ENCODE measurements around the gene KCNQ1OT1.

The KCNQ1OT1 gene

DNA sequence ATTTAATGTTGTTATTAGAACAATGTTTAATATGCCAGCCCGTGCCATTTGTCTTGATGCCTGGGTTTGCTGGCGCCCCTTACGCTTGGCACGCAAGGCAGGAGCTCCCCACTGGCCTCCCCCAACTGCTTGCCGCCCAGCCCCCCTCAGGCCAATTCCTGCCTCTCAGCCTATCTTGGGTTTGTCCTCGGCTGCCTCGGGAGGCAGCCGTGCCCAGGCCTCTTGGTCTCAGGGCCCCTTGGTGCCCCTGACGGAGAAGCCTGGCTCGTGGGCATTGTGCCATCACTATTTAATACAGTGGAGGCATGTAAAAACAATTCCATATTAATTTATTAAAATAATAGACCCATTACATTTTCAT, 119.8 kb downstream of the KCNQ1OT1 start:
- no peak overlapping the region for H3K4me3 ChIP-seq
- TF ChIP-seq, protein P1, sequence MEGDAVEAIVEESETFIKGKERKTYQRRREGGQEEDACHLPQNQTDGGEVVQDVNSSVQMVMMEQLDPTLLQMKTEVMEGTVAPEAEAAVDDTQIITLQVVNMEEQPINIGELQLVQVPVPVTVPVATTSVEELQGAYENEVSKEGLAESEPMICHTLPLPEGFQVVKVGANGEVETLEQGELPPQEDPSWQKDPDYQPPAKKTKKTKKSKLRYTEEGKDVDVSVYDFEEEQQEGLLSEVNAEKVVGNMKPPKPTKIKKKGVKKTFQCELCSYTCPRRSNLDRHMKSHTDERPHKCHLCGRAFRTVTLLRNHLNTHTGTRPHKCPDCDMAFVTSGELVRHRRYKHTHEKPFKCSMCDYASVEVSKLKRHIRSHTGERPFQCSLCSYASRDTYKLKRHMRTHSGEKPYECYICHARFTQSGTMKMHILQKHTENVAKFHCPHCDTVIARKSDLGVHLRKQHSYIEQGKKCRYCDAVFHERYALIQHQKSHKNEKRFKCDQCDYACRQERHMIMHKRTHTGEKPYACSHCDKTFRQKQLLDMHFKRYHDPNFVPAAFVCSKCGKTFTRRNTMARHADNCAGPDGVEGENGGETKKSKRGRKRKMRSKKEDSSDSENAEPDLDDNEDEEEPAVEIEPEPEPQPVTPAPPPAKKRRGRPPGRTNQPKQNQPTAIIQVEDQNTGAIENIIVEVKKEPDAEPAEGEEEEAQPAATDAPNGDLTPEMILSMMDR (IDR thresholded peaks at IDR 0.05), result no peak
- no peak for DNase-seq (ENCODE audit: low spot score)
- no peak overlapping the region for H3K27ac ChIP-seq

DNA sequence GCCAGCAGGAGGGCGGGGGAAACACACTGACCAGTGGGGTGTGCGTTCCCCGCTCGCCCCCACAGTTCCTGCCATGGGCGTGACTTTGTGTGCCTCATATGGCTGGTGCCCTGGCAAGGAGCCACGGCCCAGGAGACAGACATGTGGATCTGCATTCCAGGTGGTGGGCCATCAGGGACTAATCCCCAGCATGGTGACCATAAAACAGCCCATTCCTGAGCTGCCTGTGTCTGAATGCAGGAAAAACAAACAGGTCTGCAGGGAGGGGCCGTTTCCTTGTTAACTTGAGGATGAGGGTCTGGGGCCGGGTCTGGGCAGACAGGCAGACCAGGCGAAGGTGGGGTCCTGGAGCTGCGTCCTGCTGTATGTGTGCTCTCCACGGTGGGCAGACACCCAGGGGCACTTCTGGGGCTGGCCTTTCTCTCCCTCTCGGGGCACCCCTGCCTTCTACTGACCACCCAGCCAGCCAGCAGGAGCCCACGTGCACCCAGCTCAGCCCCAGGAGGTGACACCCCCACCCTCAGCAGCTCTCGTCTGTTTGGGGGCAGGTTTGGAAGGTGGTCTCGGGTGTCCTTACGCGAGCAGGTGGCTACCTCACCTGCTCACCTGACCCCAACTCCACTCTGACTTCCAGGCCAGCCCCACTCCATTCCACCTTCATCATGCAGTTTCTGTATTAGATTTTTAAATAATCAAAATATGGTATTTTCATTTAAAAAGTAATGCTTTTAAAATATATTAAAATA, 120.3 kb downstream of the KCNQ1OT1 start:
- TF ChIP-seq, protein P1 (IDR thresholded peaks at IDR 0.05), result no peak
- no peak overlapping the region for H3K4me3 ChIP-seq
- H3K27ac ChIP-seq, result no peak overlapping the region
- peak; percentile 63 for DNase-seq (ENCODE audit: low spot score)

DNA sequence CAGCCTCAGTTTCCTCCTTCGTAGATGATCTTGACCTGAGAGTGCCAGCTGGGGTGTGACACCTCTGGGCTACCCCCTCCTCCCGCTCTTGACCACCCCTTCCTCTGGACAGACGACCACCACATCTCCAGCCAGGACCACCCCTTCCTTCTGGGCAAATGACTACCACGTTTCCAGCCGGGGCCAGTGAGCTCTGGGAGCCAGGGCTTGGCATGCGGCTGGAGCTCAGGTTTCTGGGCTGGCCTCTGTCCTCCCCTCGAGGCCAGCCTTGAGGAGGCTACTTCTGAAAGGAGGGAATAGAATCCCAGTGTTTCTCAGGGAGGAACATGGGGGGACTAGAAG, 120.9 kb downstream of the KCNQ1OT1 start:
- peak; percentile 57 for DNase-seq (ENCODE audit: low spot score)
- Histone ChIP-seq H3K4me3 (no peak overlapping the region), H3K27ac (no peak overlapping the region)
- TF ChIP-seq, protein P1 (IDR thresholded peaks at IDR 0.05), result no peak

DNA sequence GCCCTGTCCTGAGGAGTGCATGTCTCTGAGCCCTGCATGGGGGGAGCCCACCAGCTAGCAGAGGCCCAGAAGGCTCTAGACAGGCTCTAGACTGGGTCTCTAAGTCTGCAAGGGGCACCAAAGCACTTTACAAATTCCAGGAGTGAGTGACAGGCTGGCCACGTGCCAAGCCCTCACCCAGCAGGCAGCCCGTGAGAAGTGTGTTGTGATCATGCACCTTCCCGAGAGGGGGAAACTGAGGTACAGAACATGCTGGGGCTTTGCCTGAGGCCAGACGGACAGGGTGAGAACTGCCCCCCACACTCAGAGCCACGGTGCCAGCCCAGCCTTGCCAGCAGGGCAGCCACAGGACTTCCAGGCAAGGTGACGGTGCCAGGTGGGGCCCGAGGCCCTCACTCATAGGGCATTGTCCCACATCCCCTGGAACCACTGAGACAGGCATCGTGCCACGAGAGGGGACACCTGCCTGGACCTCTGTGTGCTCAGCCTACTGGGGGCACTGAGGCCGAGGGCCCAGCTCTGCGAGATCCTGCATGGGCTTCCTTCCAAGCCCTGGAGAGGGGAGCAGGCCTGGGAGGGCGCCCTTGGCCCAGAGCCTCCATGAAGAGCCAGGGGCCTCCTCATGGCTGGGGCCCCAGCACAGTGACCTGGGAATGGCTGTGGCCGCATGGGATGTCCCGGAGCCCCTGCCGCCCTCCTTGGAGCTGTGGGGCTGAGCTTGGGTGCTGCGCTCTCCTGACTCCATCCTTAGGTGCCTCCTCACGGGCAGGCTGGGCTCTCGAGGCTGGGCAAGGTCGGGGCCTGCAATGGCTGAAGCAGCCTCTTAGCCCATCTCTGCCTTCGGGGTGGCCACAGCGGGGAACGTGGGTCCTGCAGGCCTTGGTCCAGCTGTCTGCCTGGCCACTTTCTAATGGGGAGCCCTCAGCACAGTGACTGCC, 121.5 kb downstream of the KCNQ1OT1 start:
- TF ChIP-seq, protein P1 (IDR thresholded peaks at IDR 0.05), result no peak
- no peak overlapping the region for H3K4me3 ChIP-seq

DNA sequence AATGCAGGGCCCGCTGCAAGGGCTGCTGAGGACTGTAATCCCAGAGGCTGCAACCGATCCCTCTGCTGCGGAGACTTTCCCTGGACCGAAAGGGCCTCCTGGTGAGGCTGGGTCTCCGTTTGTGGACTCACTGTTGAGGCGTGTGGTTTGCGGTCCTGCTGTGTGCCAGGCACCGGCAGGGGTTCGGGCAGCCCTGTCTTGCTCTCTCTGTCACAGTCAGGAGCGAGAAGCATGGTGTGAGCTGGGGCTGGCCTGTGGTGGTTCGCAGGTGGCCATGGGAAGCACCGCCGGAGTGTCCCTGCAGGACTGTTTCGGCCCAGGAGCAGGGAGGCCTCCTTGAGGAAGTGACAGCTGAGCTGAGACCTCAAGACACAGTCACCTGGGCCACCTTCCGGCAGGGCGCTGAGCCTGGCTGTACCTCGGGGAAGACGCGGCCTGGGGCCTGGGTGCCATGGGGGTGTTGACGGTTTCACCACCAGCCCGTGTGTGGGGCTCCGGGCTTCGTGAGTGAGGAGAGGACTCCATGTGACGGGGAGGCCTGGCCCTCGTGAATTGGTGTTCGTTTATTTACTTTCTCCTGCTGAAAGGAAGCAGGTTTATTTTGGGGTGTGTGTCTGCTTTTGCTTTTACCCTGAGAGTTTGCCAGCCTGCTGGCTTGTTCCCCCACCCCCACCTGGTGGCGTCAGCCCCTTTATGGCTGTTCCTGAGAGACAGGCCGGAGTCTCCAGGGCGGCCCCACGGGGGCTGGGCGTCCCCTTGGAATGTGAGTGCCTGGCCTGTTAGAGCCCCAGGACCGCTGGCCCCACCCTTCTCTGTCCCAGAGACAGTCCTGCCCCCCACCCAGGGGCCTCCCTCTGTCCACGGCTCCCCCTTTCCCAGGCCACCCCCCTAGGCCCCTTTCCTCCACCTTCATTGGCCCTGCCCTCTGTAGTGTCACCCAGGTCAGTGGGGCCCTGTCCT, 122.5 kb downstream of the KCNQ1OT1 start:
- H3K27ac ChIP-seq, result no peak overlapping the region
- TF ChIP-seq, protein P1 (IDR thresholded peaks at IDR 0.05), result no peak
- DNase-seq (ENCODE audit: low spot score), result peak; percentile 65
- H3K4me3 ChIP-seq, result no peak overlapping the region

More for the DNA sequence above, 121.5 kb downstream of the KCNQ1OT1 start:
- no peak overlapping the region for H3K27ac ChIP-seq
- DNase-seq (ENCODE audit: low spot score), result peak; percentile 66

DNA sequence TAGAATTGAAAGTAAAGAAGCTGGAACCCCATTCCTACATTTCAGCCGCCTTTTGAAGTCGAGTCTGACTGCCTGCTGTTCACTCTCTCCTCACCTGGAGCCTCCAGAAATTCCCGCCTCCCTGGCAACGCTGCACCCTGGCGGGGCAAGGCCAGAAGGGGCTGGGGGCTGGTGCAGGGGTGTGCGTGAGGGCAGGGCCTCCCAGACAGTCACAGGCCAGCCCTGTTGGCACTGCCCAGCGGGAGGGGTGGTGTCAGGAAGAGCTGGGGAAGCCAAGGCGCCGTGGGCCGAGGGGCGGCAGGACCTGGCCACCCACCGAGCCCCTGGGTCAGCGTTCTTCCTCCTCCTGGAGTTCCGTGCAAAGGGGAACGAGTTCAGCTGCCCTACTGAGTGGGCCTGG, 123.2 kb downstream of the KCNQ1OT1 start:
- Histone ChIP-seq H3K4me3 (no peak overlapping the region), H3K27ac (no peak overlapping the region)
- no peak for DNase-seq (ENCODE audit: low spot score)
- TF ChIP-seq, protein P1 (IDR thresholded peaks at IDR 0.05), result no peak

Measured in coronary artery (tissue), 2 donors.